NCI-H2107 treated with DMSO at 0.1 percent for 48 hours (cell line): ENCODE results near the gene TCN1.

ENCODE experiments used
- DNase-seq: peaks from one replicate; lab custom pipeline; 2025; ENCODE audit not compliant: unreplicated experiment; lab: John Stamatoyannopoulos, UW

Gene TCN1

GRCh38 chr11:59810189-59810910 lies 55.9 kb downstream of the TCN1 start, which contains the start of gene MRPL16:
Gene MRPL16, minus strand, starts transcription at chr11:59810778. Its CDS starts 120 bp downstream, at chr11:59810658.
- peak; percentile 72 for DNase-seq

- no peak for DNase-seq
These were observed 59.2 kb downstream of the TCN1 start for GRCh38 chr11:59807047-59807610.

DNA sequence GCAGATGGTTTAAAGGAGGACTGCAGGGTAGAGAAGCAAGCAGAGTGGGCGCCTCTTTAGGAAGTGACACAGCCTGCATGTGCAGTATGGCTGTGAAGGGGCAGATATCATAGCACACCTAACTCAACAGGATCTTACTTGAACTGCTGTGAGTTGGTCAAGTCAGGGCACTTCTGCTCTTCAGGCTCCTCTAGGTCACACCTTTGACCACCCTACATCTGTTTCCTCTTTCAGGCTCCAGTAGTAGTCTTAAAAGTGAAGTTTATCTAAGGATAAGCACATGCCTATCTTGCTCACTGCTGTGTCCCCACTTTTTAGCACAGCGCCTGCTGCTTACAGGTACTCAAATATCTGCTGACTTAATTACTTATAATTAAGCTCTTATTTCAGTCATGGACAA lies 62.2 kb downstream of the TCN1 start:
- no peak for DNase-seq
